ENCODE measurements around the gene RPL10. TPM values are rescaled to one million over a fixed set of nuclear protein-coding genes. Genes with fewer than 3 reads are reported as not detected.
A peak's percentile ranks its signal among the peaks of the same experiment; 100 is the strongest.

Gene RPL10
- total and polyA plus RNA-seq, 9 of the 15 experiments (the other 6 are each of a cell fraction or from before 2014, with no cell fraction given), result 3,774 to 7,600 (median 5,014) TPM

DNA sequence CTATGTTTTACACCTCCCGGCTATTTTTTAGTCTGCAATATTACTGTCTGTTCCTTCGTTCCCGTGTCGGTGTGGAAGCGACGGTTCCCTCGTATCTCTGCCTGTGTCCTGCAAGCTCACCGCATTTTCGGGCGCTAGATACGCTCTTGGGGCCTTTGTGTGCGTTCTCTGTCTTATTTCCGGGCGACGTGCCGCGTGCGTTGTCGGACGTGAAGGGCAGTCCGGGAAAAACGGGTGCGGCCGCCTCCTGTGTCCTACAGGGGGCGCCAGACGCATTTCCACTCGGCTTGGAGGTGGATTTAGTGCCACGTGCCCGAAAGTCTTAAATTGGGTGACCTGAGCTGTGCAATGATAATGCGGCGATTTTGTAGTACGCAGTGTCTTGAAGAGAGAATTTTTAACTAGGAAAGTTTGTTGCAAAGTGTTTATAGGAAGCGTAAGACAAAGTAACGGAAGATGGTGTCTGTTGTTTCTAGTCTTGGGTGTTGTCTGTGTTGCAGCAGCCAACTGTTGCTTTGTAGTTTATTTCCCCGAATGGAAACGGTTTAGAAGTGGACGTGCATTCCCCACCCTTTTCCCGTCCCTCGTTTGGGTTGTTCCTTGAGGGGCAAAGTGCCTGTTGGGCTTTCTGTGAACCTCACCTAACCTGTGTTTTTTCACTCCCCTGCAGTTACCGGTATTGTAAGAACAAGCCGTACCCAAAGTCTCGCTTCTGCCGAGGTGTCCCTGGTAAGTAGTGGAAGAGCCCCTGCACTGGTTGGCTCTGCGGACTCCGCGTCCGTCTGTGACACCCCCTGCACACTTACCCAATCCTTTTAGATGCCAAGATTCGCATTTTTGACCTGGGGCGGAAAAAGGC, 720 bp downstream of the RPL10 start (continued):
- TF ChIP-seq, protein P1, sequence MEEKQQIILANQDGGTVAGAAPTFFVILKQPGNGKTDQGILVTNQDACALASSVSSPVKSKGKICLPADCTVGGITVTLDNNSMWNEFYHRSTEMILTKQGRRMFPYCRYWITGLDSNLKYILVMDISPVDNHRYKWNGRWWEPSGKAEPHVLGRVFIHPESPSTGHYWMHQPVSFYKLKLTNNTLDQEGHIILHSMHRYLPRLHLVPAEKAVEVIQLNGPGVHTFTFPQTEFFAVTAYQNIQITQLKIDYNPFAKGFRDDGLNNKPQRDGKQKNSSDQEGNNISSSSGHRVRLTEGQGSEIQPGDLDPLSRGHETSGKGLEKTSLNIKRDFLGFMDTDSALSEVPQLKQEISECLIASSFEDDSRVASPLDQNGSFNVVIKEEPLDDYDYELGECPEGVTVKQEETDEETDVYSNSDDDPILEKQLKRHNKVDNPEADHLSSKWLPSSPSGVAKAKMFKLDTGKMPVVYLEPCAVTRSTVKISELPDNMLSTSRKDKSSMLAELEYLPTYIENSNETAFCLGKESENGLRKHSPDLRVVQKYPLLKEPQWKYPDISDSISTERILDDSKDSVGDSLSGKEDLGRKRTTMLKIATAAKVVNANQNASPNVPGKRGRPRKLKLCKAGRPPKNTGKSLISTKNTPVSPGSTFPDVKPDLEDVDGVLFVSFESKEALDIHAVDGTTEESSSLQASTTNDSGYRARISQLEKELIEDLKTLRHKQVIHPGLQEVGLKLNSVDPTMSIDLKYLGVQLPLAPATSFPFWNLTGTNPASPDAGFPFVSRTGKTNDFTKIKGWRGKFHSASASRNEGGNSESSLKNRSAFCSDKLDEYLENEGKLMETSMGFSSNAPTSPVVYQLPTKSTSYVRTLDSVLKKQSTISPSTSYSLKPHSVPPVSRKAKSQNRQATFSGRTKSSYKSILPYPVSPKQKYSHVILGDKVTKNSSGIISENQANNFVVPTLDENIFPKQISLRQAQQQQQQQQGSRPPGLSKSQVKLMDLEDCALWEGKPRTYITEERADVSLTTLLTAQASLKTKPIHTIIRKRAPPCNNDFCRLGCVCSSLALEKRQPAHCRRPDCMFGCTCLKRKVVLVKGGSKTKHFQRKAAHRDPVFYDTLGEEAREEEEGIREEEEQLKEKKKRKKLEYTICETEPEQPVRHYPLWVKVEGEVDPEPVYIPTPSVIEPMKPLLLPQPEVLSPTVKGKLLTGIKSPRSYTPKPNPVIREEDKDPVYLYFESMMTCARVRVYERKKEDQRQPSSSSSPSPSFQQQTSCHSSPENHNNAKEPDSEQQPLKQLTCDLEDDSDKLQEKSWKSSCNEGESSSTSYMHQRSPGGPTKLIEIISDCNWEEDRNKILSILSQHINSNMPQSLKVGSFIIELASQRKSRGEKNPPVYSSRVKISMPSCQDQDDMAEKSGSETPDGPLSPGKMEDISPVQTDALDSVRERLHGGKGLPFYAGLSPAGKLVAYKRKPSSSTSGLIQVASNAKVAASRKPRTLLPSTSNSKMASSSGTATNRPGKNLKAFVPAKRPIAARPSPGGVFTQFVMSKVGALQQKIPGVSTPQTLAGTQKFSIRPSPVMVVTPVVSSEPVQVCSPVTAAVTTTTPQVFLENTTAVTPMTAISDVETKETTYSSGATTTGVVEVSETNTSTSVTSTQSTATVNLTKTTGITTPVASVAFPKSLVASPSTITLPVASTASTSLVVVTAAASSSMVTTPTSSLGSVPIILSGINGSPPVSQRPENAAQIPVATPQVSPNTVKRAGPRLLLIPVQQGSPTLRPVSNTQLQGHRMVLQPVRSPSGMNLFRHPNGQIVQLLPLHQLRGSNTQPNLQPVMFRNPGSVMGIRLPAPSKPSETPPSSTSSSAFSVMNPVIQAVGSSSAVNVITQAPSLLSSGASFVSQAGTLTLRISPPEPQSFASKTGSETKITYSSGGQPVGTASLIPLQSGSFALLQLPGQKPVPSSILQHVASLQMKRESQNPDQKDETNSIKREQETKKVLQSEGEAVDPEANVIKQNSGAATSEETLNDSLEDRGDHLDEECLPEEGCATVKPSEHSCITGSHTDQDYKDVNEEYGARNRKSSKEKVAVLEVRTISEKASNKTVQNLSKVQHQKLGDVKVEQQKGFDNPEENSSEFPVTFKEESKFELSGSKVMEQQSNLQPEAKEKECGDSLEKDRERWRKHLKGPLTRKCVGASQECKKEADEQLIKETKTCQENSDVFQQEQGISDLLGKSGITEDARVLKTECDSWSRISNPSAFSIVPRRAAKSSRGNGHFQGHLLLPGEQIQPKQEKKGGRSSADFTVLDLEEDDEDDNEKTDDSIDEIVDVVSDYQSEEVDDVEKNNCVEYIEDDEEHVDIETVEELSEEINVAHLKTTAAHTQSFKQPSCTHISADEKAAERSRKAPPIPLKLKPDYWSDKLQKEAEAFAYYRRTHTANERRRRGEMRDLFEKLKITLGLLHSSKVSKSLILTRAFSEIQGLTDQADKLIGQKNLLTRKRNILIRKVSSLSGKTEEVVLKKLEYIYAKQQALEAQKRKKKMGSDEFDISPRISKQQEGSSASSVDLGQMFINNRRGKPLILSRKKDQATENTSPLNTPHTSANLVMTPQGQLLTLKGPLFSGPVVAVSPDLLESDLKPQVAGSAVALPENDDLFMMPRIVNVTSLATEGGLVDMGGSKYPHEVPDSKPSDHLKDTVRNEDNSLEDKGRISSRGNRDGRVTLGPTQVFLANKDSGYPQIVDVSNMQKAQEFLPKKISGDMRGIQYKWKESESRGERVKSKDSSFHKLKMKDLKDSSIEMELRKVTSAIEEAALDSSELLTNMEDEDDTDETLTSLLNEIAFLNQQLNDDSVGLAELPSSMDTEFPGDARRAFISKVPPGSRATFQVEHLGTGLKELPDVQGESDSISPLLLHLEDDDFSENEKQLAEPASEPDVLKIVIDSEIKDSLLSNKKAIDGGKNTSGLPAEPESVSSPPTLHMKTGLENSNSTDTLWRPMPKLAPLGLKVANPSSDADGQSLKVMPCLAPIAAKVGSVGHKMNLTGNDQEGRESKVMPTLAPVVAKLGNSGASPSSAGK (IDR thresholded peaks at IDR 0.05), result peak; percentile 89
- TF ChIP-seq SMAD4 (CRISPR knock-in tag; conservative IDR thresholded peaks at IDR 0.05) (peak; percentile 41; the same call in 1 of the 2 replicates), BRD9 (IDR thresholded peaks at IDR 0.05; ENCODE audit: low read depth, partially characterized antibody) (peak; percentile 50)
- TF ChIP-seq, protein P2, sequence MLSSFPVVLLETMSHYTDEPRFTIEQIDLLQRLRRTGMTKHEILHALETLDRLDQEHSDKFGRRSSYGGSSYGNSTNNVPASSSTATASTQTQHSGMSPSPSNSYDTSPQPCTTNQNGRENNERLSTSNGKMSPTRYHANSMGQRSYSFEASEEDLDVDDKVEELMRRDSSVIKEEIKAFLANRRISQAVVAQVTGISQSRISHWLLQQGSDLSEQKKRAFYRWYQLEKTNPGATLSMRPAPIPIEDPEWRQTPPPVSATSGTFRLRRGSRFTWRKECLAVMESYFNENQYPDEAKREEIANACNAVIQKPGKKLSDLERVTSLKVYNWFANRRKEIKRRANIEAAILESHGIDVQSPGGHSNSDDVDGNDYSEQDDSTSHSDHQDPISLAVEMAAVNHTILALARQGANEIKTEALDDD (IDR thresholded peaks at IDR 0.05), result no peak
- TF ChIP-seq, protein P3, sequence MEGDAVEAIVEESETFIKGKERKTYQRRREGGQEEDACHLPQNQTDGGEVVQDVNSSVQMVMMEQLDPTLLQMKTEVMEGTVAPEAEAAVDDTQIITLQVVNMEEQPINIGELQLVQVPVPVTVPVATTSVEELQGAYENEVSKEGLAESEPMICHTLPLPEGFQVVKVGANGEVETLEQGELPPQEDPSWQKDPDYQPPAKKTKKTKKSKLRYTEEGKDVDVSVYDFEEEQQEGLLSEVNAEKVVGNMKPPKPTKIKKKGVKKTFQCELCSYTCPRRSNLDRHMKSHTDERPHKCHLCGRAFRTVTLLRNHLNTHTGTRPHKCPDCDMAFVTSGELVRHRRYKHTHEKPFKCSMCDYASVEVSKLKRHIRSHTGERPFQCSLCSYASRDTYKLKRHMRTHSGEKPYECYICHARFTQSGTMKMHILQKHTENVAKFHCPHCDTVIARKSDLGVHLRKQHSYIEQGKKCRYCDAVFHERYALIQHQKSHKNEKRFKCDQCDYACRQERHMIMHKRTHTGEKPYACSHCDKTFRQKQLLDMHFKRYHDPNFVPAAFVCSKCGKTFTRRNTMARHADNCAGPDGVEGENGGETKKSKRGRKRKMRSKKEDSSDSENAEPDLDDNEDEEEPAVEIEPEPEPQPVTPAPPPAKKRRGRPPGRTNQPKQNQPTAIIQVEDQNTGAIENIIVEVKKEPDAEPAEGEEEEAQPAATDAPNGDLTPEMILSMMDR (IDR thresholded peaks at IDR 0.05 in 2 of 3, conservative IDR thresholded peaks at IDR 0.05 in 1 of 3; ENCODE audit: insufficient read depth in 2 of 3, low read depth in 1 of 3, low read length in 3 of 3), result peak; percentile 60 to 86 (median 70)
- TF ChIP-seq, protein P4, sequence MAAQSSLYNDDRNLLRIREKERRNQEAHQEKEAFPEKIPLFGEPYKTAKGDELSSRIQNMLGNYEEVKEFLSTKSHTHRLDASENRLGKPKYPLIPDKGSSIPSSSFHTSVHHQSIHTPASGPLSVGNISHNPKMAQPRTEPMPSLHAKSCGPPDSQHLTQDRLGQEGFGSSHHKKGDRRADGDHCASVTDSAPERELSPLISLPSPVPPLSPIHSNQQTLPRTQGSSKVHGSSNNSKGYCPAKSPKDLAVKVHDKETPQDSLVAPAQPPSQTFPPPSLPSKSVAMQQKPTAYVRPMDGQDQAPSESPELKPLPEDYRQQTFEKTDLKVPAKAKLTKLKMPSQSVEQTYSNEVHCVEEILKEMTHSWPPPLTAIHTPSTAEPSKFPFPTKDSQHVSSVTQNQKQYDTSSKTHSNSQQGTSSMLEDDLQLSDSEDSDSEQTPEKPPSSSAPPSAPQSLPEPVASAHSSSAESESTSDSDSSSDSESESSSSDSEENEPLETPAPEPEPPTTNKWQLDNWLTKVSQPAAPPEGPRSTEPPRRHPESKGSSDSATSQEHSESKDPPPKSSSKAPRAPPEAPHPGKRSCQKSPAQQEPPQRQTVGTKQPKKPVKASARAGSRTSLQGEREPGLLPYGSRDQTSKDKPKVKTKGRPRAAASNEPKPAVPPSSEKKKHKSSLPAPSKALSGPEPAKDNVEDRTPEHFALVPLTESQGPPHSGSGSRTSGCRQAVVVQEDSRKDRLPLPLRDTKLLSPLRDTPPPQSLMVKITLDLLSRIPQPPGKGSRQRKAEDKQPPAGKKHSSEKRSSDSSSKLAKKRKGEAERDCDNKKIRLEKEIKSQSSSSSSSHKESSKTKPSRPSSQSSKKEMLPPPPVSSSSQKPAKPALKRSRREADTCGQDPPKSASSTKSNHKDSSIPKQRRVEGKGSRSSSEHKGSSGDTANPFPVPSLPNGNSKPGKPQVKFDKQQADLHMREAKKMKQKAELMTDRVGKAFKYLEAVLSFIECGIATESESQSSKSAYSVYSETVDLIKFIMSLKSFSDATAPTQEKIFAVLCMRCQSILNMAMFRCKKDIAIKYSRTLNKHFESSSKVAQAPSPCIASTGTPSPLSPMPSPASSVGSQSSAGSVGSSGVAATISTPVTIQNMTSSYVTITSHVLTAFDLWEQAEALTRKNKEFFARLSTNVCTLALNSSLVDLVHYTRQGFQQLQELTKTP (IDR thresholded peaks at IDR 0.05; ENCODE audit: low read depth in 1 of 2, partially characterized antibody in 2 of 2), result peak in 1 of 2 experiments; percentile 14

All from K562 (cell line).